C4-2B (cell line): ENCODE data around the gene ELOVL2.

Experiments used
- CTCF ChIP-seq: fragments of 450-650 bp; conservative IDR thresholded peaks from 2 replicates; pipeline ENCODE4 v1.5.1; 2017; ENCODE audit warnings: mild to moderate bottlenecking
- ZFX ChIP-seq: fragments of 450-650 bp; IDR thresholded peaks from 2 replicates; pipeline ENCODE4 v1.6.1; 2017

- TF ChIP-seq CTCF (no peak), ZFX (no peak)
Observed at GRCh38 chr6:11008821-11009220, 35.3 kb downstream of the ELOVL2 start.
